ENCODE results near the gene SORL1. TPM values are rescaled to one million over a fixed set of nuclear protein-coding genes. Genes with fewer than 3 reads are reported as not detected.

The SORL1 gene
- total and polyA plus RNA-seq, 9 of the 15 experiments (the other 6 are each of a cell fraction or from before 2014, with no cell fraction given): 0.01 to 0.66 TPM; not detected in 7

DNA sequence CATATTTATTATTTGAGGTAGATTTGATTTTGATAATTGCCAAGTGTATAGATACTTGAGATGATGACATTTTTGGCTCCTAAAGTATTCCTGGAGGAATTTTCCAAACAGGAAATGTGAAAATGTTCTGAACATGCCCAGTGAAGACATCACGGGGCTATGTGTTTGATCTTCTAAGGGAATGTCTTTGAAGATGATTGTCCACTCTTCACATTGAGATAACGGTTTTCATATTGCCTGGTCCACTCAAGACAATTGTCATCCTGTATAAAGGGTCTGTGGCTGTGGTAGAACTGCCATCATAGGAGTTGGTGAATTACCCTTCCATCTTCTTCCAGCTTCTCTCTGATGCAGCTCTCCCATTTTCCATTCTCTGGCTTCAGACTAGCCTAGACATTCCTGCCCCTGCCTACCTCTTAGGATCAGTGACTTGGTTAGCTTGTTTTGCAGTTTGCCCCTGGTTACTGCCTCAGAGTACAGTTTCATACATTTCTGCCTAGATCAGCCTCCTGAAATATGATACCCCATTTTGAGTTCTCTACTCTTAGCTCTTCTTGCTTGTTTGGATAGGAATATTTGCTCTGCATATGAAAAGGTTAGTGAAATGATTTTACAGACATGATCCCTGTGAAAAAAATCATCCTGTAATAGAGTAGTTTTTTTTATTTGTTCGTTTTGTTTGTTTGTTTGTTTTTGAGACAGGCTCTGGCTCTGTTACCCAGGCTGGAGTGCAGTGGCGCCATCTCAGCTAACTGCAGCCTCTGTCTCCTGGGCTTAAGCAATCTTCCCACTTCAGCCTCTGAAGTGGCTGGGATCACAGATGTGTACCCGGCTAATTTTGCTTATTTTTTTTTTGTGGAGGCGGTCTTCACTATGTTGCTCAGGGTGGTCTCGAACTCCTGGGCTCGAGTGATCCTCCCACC is 112.0 kb downstream of the SORL1 start:
- no peaks in the 10 kb centered on the region for H3K9me3 ChIP-seq (replicated peaks; ENCODE audit: control insufficient read depth, insufficient read depth, low read depth, low read length)
- H2AFZ ChIP-seq (ENCODE audit: low read depth, low read length): no peak overlapping the region
- no peak overlapping the region for H3K4me3 ChIP-seq
- intact Hi-C loops (cut with micrococcal nuclease) (no loop called here), in situ Hi-C loops (cut with MboI) (no loop called here)
- H3K4me1 ChIP-seq (replicated peaks in 1 of 2; ENCODE audit: control insufficient read depth in 2 of 2, insufficient read depth in 2 of 2, low read length in 2 of 2): no peaks in the 10 kb centered on the region
- ChIA-PET POLR2A (interaction anchor here (0.7 kb wide), 1 partner anchor 20 kb away, joined by 3 read pairs; no protein-coding TSS in a partner anchor), CTCF (ENCODE audit: low intra/inter-chr PET ratio) (no interaction called here)
- peaks cover 0 to 5% of the 10 kb centered on the region in 2 experiments; a peak in 2 of 5 replicates for H3K27me3 ChIP-seq (ENCODE audit: control insufficient read depth in 2 of 2, insufficient read depth in 2 of 2, low read length in 2 of 2)
- no peak overlapping the region for H3K4me2 ChIP-seq (ENCODE audit: insufficient read depth, low read length)
- TF ChIP-seq GABPB2 (CRISPR knock-in tag; conservative IDR thresholded peaks at IDR 0.05) (no peak), U2AF1 (optimal IDR thresholded peaks at IDR 0.05; ENCODE audit: low read depth, low read length) (no peak), HNRNPUL1 (IDR thresholded peaks at IDR 0.05; ENCODE audit: low read length) (no peak), BDP1 (IDR thresholded peaks at IDR 0.05; ENCODE audit: insufficient read depth, insufficient read length) (no peak), BRF1 (IDR thresholded peaks at IDR 0.05; ENCODE audit: borderline replicate concordance, extremely low read depth, insufficient read length) (no peak), ZNF778 (CRISPR knock-in tag; IDR thresholded peaks at IDR 0.05) (no peak), PRMT5 (CRISPR knock-in tag; IDR thresholded peaks at IDR 0.05) (no peak), ATF1 (CRISPR knock-in tag; IDR thresholded peaks at IDR 0.05) (no peak), ATF1 (tag; IDR thresholded peaks at IDR 0.05) (no peak), ZKSCAN3 (CRISPR knock-in tag; IDR thresholded peaks at IDR 0.05) (no peak), NR2C1 (IDR thresholded peaks at IDR 0.05) (no peak), NR2C1 (tag; IDR thresholded peaks at IDR 0.05) (no peak), TCF3 (CRISPR knock-in tag; IDR thresholded peaks at IDR 0.05) (no peak), PHF20 (IDR thresholded peaks at IDR 0.05; ENCODE audit: partially characterized antibody) (no peak), FOXK2 (conservative IDR thresholded peaks at IDR 0.05 in 1 of 2, IDR thresholded peaks at IDR 0.05 in 1 of 2; ENCODE audit: low read depth in 2 of 2) (no peak), LCOR (CRISPR knock-in tag; IDR thresholded peaks at IDR 0.05) (no peak), ZEB2 (IDR thresholded peaks at IDR 0.05) (no peak)
- TF ChIP-seq, protein P1, sequence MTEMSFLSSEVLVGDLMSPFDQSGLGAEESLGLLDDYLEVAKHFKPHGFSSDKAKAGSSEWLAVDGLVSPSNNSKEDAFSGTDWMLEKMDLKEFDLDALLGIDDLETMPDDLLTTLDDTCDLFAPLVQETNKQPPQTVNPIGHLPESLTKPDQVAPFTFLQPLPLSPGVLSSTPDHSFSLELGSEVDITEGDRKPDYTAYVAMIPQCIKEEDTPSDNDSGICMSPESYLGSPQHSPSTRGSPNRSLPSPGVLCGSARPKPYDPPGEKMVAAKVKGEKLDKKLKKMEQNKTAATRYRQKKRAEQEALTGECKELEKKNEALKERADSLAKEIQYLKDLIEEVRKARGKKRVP (CRISPR knock-in tag; IDR thresholded peaks at IDR 0.05): no peak
- TF ChIP-seq, protein P2, sequence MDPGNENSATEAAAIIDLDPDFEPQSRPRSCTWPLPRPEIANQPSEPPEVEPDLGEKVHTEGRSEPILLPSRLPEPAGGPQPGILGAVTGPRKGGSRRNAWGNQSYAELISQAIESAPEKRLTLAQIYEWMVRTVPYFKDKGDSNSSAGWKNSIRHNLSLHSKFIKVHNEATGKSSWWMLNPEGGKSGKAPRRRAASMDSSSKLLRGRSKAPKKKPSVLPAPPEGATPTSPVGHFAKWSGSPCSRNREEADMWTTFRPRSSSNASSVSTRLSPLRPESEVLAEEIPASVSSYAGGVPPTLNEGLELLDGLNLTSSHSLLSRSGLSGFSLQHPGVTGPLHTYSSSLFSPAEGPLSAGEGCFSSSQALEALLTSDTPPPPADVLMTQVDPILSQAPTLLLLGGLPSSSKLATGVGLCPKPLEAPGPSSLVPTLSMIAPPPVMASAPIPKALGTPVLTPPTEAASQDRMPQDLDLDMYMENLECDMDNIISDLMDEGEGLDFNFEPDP (CRISPR knock-in tag; IDR thresholded peaks at IDR 0.05): no peak
- 0 out of 2 replicates have a peak, but pooled peaks cover 3% of the 10 kb centered on the region for H4K20me1 ChIP-seq (replicated peaks; ENCODE audit: control insufficient read depth, insufficient read depth, low read length)
- ATAC-seq: no peak
- no peak for FAIRE-seq
- H3K79me2 ChIP-seq (ENCODE audit: control insufficient read depth, insufficient read depth, low read length): no peaks in the 10 kb centered on the region
- BruUV-seq (replicated peaks): no TSS peak
- H3K36me3 ChIP-seq (ENCODE audit: control insufficient read depth, insufficient read depth, low read length): no peaks in the 10 kb centered on the region
- WGBS (ENCODE audit: insufficient coverage, low coverage, missing lambda C conversion rate): 0% methylated on average over 8 of the region's 8 CpGs
- no peak overlapping the region for H3K9ac ChIP-seq (ENCODE audit: insufficient read depth in 1 of 2, low read depth in 2 of 2, low read length in 2 of 2)
- no peak for DNase-seq (ENCODE audit: extremely low read depth in 1 of 4, low spot score in 3 of 4)
- no peaks in the 10 kb centered on the region for H3K9me1 ChIP-seq (ENCODE audit: control insufficient read depth, insufficient read depth, low read length)
- H3K27ac ChIP-seq (ENCODE audit: extremely low read depth, low read depth, low read length): no peak overlapping the region
